HUES64 (cell line): ENCODE measurements around the gene SLC23A3. TPM values are rescaled to one million over a fixed set of nuclear protein-coding genes. Genes with fewer than 3 reads are reported as not detected.
A peak's percentile ranks its signal among the peaks of the same experiment; 100 is the strongest.

Experiments
- H3K27ac ChIP-seq: 2 replicates; pipeline ENCODE4 v1.7.0; 2013; ENCODE audit warnings: low read depth, low read length, inconsistent platforms
- H3K27me3 ChIP-seq: 2 replicates; pipeline ENCODE4 v1.6.1; 2013; ENCODE audit warnings: mild to moderate bottlenecking, low read length; ENCODE audit not compliant: insufficient read depth
- H3K36me3 ChIP-seq: 2 replicates; pipeline ENCODE4 v1.6.1; 2013; ENCODE audit warnings: mild to moderate bottlenecking, low read length; ENCODE audit not compliant: insufficient read depth
- H3K4me1 ChIP-seq: 2 replicates; pipeline ENCODE4 v1.6.1; 2013; ENCODE audit warnings: mild to moderate bottlenecking, low read length, moderate library complexity; ENCODE audit not compliant: insufficient read depth
- H3K4me3 ChIP-seq: 2 replicates; pipeline ENCODE4 v1.5.1; 2013; ENCODE audit warnings: mild to moderate bottlenecking, low read length, moderate library complexity
- H3K9ac ChIP-seq: 2 replicates; pipeline ENCODE4 v1.6.1; 2013; ENCODE audit warnings: mild to moderate bottlenecking, low read depth, low read length
- H3K9me3 ChIP-seq: 2 replicates; pipeline ENCODE4 v1.6.1; 2013; ENCODE audit warnings: low read depth, low read length; ENCODE audit not compliant: insufficient read depth
- WGBS: fragments of 150-250, 120-280 bp; methylation state at CpG from one replicate; pipeline ENCODE4 v1.1.7; 2013; ENCODE audit warnings: missing lambda C conversion rate; 5-methylcytosine and 5-hydroxymethylcytosine counted together
- polyA plus RNA-seq, 2 experiments: library from polyadenylated mRNA; stranded (reverse); fragments of 50-300 nt; gene quantifications; one replicate each; pipeline ENCODE4 v1.2.3, GENCODE V29; 2013

The SLC23A3 gene
- not detected for polyA plus RNA-seq (2013, experiment 1 of 2)
- polyA plus RNA-seq (2013, experiment 2 of 2): 0.13 TPM

- Histone ChIP-seq H3K36me3 (peaks cover 12% of the 10 kb centered on the region), H3K9ac (no peak within 1 kb of the TSS), H3K9me3 (no peaks in the 10 kb centered on the region), H3K27me3 (no peaks in the 10 kb centered on the region), H3K4me1 (no peaks in the 10 kb centered on the region), H3K27ac (no peak within 1 kb of the TSS), H3K4me3 (no peak within 1 kb of the TSS)
- 90% methylated on average over 10 of the region's 10 CpGs for WGBS
Observed at GRCh38 chr2:219169930-219170654, at the start of gene SLC23A3. SLC23A3 (minus strand) TSS chr2:219170029; CDS start chr2:219169984, 45 bp downstream.

- WGBS: 16% methylated on average over 71 of the region's 71 CpGs
- no peaks in the 10 kb centered on the region for H3K9me3 ChIP-seq
- H3K27me3 ChIP-seq: no peaks in the 10 kb centered on the region
- H3K36me3 ChIP-seq: peaks cover 52% of the 10 kb centered on the region
- peak within 1 kb of the TSS; percentile 88 for H3K9ac ChIP-seq
- peaks cover 7% of the 10 kb centered on the region for H3K4me1 ChIP-seq
- peak within 1 kb of the TSS; percentile 63 for H3K4me3 ChIP-seq
- peak within 1 kb of the TSS; percentile 71 for H3K27ac ChIP-seq
Observed at GRCh38 chr2:219218732-219219701, 49.2 kb upstream of the SLC23A3 start, which contains the start of gene ABCB6. ABCB6 (minus strand) TSS chr2:219218958; CDS start chr2:219218673, 285 bp downstream.

GRCh38 chr2:219218217-219218731, 48.4 kb upstream of the SLC23A3 start:
- 1% methylated on average over 37 of the region's 37 CpGs for WGBS
- no peaks in the 10 kb centered on the region for H3K9me3 ChIP-seq
- H3K9ac ChIP-seq: peak overlapping the region; percentile 88
- peaks cover 52% of the 10 kb centered on the region for H3K36me3 ChIP-seq
- no peaks in the 10 kb centered on the region for H3K27me3 ChIP-seq
- H3K27ac ChIP-seq: peak overlapping the region; percentile 71
- peak overlapping the region; percentile 63 for H3K4me3 ChIP-seq
- peaks cover 7% of the 10 kb centered on the region for H3K4me1 ChIP-seq

- WGBS: 89% methylated on average over 6 of the region's 6 CpGs
- no peak overlapping the region for H3K27ac ChIP-seq
- H3K36me3 ChIP-seq: peaks cover 49% of the 10 kb centered on the region
- H3K27me3 ChIP-seq: no peaks in the 10 kb centered on the region
- H3K9me3 ChIP-seq: no peaks in the 10 kb centered on the region
- H3K4me1 ChIP-seq: peaks cover 7% of the 10 kb centered on the region
- no peak overlapping the region for H3K9ac ChIP-seq
- no peak overlapping the region for H3K4me3 ChIP-seq
Observed at GRCh38 chr2:219216535-219216915, 46.7 kb upstream of the SLC23A3 start.

- H3K36me3 ChIP-seq: peaks cover 47% of the 10 kb centered on the region
- H3K9ac ChIP-seq: no peak overlapping the region
- 93% methylated on average over 27 of the region's 27 CpGs for WGBS
- no peak overlapping the region for H3K4me3 ChIP-seq
- H3K9me3 ChIP-seq: no peaks in the 10 kb centered on the region
- no peak overlapping the region for H3K27ac ChIP-seq
- H3K27me3 ChIP-seq: no peaks in the 10 kb centered on the region
- peaks cover 7% of the 10 kb centered on the region for H3K4me1 ChIP-seq
Observed at GRCh38 chr2:219215871-219216534, 46.2 kb upstream of the SLC23A3 start.

- no peaks in the 10 kb centered on the region for H3K9me3 ChIP-seq
- peaks cover 49% of the 10 kb centered on the region for H3K36me3 ChIP-seq
- no peaks in the 10 kb centered on the region for H3K27me3 ChIP-seq
- no peak overlapping the region for H3K9ac ChIP-seq
- 95% methylated on average over 6 of the region's 6 CpGs for WGBS
- peaks cover 7% of the 10 kb centered on the region for H3K4me1 ChIP-seq
- H3K4me3 ChIP-seq: no peak overlapping the region
- H3K27ac ChIP-seq: no peak overlapping the region
Observed at GRCh38 chr2:219214786-219215185, 45.0 kb upstream of the SLC23A3 start.

GRCh38 chr2:219214141-219214540, 44.3 kb upstream of the SLC23A3 start:
- WGBS: 96% methylated on average over 15 of the region's 15 CpGs
- Histone ChIP-seq H3K9me3 (no peaks in the 10 kb centered on the region), H3K36me3 (peaks cover 53% of the 10 kb centered on the region), H3K27me3 (no peaks in the 10 kb centered on the region), H3K4me1 (peaks cover 7% of the 10 kb centered on the region), H3K9ac (no peak overlapping the region), H3K4me3 (no peak overlapping the region), H3K27ac (no peak overlapping the region)

GRCh38 chr2:219213486-219214071, 43.8 kb upstream of the SLC23A3 start:
- no peak overlapping the region for H3K4me3 ChIP-seq
- H3K4me1 ChIP-seq: peaks cover 7% of the 10 kb centered on the region
- WGBS: 97% methylated on average over 10 of the region's 10 CpGs

GRCh38 chr2:219213026-219213415, 43.2 kb upstream of the SLC23A3 start:
- H3K9ac ChIP-seq: no peak overlapping the region
- peaks cover 6% of the 10 kb centered on the region for H3K4me1 ChIP-seq
- no peaks in the 10 kb centered on the region for H3K9me3 ChIP-seq
- no peak overlapping the region for H3K27ac ChIP-seq
- H3K27me3 ChIP-seq: no peaks in the 10 kb centered on the region
- WGBS: 95% methylated on average over 8 of the region's 8 CpGs
- H3K4me3 ChIP-seq: no peak overlapping the region
- peaks cover 64% of the 10 kb centered on the region for H3K36me3 ChIP-seq

More at GRCh38 chr2:219213486-219214071, 43.8 kb upstream of the SLC23A3 start:
- Histone ChIP-seq H3K36me3 (peaks cover 58% of the 10 kb centered on the region), H3K9me3 (no peaks in the 10 kb centered on the region), H3K27me3 (no peaks in the 10 kb centered on the region), H3K9ac (no peak overlapping the region), H3K27ac (no peak overlapping the region)

- no peaks in the 10 kb centered on the region for H3K9me3 ChIP-seq
- WGBS: 92% methylated on average over 9 of the region's 9 CpGs
- H3K9ac ChIP-seq: no peak overlapping the region
- peaks cover 66% of the 10 kb centered on the region for H3K36me3 ChIP-seq
- H3K4me1 ChIP-seq: 0 out of 2 replicates have a peak, but pooled peaks cover 3% of the 10 kb centered on the region
- H3K27ac ChIP-seq: no peak overlapping the region
- no peak overlapping the region for H3K4me3 ChIP-seq
- H3K27me3 ChIP-seq: no peaks in the 10 kb centered on the region
Observed at GRCh38 chr2:219210886-219211362, 41.1 kb upstream of the SLC23A3 start.
